Endothelial cell (in vitro differentiated cells): ENCODE results near the gene ANAPC5. TPM values are rescaled to one million over a fixed set of nuclear protein-coding genes. Genes with fewer than 3 reads are reported as not detected.

Experiments
- DNase-seq: peaks from one replicate; pipeline ENCODE4 v3.0.0; 2021; ENCODE audit warnings: low spot score
- H3K27ac Mint-ChIP-seq: one replicate; pipeline ENCODE4 v1.8.0; 2021; ENCODE audit warnings: mixed read lengths, inconsistent platforms; ENCODE audit not compliant: unreplicated experiment
- H3K27me3 Mint-ChIP-seq: one replicate; pipeline ENCODE4 v1.8.0; 2021; ENCODE audit warnings: mild to moderate bottlenecking, moderate library complexity, mixed read lengths, inconsistent platforms; ENCODE audit not compliant: unreplicated experiment
- H3K36me3 Mint-ChIP-seq: one replicate; pipeline ENCODE4 v1.8.0; 2021; ENCODE audit warnings: mild to moderate bottlenecking, low read depth, mixed read lengths, inconsistent platforms; ENCODE audit not compliant: unreplicated experiment
- H3K4me1 Mint-ChIP-seq: one replicate; pipeline ENCODE4 v1.8.0; 2021; ENCODE audit warnings: mild to moderate bottlenecking, mixed read lengths, inconsistent platforms; ENCODE audit not compliant: unreplicated experiment
- H3K4me3 Mint-ChIP-seq: one replicate; pipeline ENCODE4 v1.8.0; 2021; ENCODE audit warnings: mild to moderate bottlenecking, mixed read lengths, inconsistent platforms; ENCODE audit not compliant: unreplicated experiment
- H3K9me3 Mint-ChIP-seq: one replicate; pipeline ENCODE4 v1.8.0; 2021; ENCODE audit warnings: mixed read lengths, inconsistent platforms; ENCODE audit not compliant: unreplicated experiment
- total RNA-seq: library from RNA; stranded (reverse); fragmentation: NEBNext Ultra II Directional; extraction: Animal tissue kit (Norgen Biotek cat#: 25700); gene quantifications from one replicate; pipeline ENCODE4 v1.2.1, GENCODE V29; 2021; ENCODE audit not compliant: unreplicated experiment
- TF ChIP-seq, protein P1 (sequence below): fragments of 200-600 bp; sonication (generic); IDR thresholded peaks from one replicate; pipeline ENCODE4 v1.5.0; 2021; ENCODE audit warnings: antibody characterized with exemption; ENCODE audit not compliant: unreplicated experiment

The ANAPC5 gene
- total RNA-seq, 1 donor from 2014 or later: 68.7 TPM

DNA sequence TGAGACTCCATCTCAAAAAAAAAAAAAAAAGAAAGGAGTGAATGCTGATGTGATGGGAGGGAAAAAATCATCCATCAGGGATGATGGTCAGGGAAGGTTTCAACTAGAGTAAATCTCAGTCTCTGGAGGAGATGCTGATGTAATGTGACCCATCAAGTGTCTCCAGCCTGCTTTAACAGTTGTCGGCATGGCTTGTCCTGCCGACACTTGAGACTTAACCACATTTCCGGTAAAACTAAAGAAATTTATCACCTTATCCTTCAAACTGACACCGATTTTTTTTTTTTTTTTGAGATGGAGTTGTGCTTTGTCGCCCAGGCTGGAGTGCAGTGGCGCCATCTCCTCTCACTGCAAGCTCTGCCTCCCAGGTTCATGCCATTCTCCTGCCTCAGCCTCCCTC is 21.5 kb upstream of the ANAPC5 start:
- Mint-ChIP-seq H3K4me3 (no peak overlapping the region), H3K9me3 (no peaks in the 10 kb centered on the region), H3K4me1 (no peaks in the 10 kb centered on the region), H3K27ac (no peak overlapping the region), H3K27me3 (peaks cover 3% of the 10 kb centered on the region), H3K36me3 (no peaks in the 10 kb centered on the region)
- DNase-seq: no peak
- TF ChIP-seq, protein P1, sequence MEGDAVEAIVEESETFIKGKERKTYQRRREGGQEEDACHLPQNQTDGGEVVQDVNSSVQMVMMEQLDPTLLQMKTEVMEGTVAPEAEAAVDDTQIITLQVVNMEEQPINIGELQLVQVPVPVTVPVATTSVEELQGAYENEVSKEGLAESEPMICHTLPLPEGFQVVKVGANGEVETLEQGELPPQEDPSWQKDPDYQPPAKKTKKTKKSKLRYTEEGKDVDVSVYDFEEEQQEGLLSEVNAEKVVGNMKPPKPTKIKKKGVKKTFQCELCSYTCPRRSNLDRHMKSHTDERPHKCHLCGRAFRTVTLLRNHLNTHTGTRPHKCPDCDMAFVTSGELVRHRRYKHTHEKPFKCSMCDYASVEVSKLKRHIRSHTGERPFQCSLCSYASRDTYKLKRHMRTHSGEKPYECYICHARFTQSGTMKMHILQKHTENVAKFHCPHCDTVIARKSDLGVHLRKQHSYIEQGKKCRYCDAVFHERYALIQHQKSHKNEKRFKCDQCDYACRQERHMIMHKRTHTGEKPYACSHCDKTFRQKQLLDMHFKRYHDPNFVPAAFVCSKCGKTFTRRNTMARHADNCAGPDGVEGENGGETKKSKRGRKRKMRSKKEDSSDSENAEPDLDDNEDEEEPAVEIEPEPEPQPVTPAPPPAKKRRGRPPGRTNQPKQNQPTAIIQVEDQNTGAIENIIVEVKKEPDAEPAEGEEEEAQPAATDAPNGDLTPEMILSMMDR: no peak

DNA sequence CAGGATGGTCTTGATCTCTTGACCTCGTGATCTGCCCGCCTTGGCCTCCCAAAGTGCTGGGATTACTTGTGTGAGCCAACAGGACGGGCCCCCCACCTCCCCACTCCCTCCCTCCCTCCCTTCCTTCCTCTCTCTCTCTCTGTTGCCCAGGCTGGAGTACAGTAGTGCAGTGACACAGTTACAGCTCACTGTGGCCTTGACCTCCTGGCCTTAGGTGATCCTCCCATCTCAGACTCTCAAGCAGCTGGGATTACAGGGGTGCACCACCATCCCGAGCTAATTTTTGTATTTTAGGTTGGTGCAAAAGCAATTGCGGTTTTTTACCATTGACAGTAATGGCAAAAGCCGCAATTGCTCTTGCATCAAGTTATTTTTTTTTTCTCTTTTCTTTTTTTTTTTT is 19.2 kb upstream of the ANAPC5 start:
- H3K36me3 Mint-ChIP-seq: no peaks in the 10 kb centered on the region
- H3K27me3 Mint-ChIP-seq: peaks cover 1% of the 10 kb centered on the region
- TF ChIP-seq, protein P1: no peak
- H3K4me1 Mint-ChIP-seq: no peaks in the 10 kb centered on the region
- no peak for DNase-seq
- no peaks in the 10 kb centered on the region for H3K9me3 Mint-ChIP-seq
- H3K27ac Mint-ChIP-seq: no peak overlapping the region
- H3K4me3 Mint-ChIP-seq: no peak overlapping the region

- Mint-ChIP-seq H3K27ac (no peak overlapping the region), H3K36me3 (no peaks in the 10 kb centered on the region), H3K4me3 (no peak overlapping the region), H3K9me3 (no peaks in the 10 kb centered on the region), H3K27me3 (no peaks in the 10 kb centered on the region), H3K4me1 (no peaks in the 10 kb centered on the region)
- no peak for DNase-seq
- TF ChIP-seq, protein P1: no peak
These were observed 13.8 kb upstream of the ANAPC5 start for GRCh38 chr12:121366063-121366459.

DNA sequence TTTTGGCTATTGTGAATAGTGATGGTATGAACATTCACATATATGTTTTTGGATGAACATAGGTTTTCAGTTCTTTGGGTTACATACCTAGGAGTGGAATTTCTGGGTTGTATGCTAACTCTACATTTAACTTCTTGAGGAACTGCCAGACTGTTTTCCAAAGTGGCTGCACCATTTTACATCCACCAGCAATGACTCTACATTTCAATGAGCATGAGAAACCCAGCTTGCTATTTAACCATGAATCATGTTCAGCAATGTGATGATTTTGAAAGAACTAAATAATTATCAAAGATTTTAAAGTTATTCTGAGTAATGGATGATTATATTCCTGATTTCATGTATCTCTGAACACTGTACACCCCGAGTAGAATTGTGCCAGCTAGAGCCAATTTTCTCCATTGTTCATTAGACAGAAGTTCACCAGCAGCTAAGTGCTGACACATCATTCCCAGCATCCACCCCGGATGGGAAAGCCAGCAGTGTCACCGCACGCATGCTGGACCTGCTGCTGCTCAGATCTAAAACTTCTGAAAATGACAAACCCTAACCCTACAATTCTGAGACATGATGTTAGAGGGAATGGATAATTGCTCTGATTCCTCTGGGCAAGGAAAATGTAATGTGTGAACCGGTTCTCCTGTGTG is 13.3 kb upstream of the ANAPC5 start:
- DNase-seq: no peak
- TF ChIP-seq, protein P1: no peak
- Mint-ChIP-seq H3K36me3 (no peaks in the 10 kb centered on the region), H3K27ac (no peak overlapping the region), H3K9me3 (no peaks in the 10 kb centered on the region), H3K27me3 (no peaks in the 10 kb centered on the region), H3K4me3 (no peak overlapping the region), H3K4me1 (no peaks in the 10 kb centered on the region)

GRCh38 chr12:121364683-121365121 is 12.5 kb upstream of the ANAPC5 start:
- no peaks in the 10 kb centered on the region for H3K27me3 Mint-ChIP-seq
- TF ChIP-seq, protein P1: no peak
- no peak overlapping the region for H3K27ac Mint-ChIP-seq
- H3K36me3 Mint-ChIP-seq: no peaks in the 10 kb centered on the region
- H3K4me1 Mint-ChIP-seq: no peaks in the 10 kb centered on the region
- DNase-seq: no peak
- no peak overlapping the region for H3K4me3 Mint-ChIP-seq
- no peaks in the 10 kb centered on the region for H3K9me3 Mint-ChIP-seq
